NCI-H2227 treated with DMSO at 0.1 percent for 48 hours (cell line): ENCODE results near the gene DPP10.

ENCODE experiments used
- DNase-seq: peaks from one replicate; lab custom pipeline; 2025; lab: John Stamatoyannopoulos, UW

Gene DPP10

DNA sequence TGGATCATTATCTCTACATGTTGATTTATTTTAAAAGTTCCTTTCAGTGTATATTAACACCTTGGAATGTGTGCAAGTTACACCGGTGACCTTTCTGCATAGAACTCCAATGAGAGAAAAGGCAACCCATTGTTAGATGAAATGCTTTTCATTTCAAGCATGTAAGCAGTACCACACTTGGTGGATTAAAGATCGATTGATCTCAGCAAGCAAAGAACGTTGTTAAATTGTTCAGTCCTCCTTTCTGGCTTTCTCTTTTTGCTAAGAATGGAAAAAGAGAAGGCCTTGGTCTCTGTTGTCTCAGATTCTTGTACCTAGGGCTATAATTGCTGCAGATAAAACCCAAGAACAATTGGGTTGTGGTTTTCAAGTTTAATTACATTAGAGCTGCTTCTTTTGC is 843.0 kb downstream of the DPP10 start:
- DNase-seq: no peak

GRCh38 chr2:115290478-115290877 is 848.0 kb downstream of the DPP10 start:
- no peak for DNase-seq

GRCh38 chr2:115292742-115293141 is 850.3 kb downstream of the DPP10 start:
- no peak for DNase-seq

DNA sequence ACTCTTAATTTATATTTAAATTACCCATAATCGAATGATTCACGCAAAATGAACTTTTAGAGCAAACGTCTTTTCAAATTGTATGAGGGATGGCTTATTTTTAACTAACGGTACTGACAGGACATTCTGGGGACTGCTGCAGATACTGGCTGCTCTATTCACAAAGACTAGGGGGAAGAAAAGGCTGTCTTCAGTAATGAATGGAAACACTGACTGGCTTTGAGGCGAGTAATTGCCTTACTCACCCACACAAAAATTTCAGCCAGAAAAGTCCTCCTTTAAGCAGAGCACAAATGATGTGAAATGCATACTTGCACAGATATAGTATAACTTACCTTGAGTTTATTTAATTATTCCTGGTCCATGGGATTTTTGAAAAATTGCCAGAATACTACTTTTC is 852.6 kb downstream of the DPP10 start:
- DNase-seq: no peak

DNA sequence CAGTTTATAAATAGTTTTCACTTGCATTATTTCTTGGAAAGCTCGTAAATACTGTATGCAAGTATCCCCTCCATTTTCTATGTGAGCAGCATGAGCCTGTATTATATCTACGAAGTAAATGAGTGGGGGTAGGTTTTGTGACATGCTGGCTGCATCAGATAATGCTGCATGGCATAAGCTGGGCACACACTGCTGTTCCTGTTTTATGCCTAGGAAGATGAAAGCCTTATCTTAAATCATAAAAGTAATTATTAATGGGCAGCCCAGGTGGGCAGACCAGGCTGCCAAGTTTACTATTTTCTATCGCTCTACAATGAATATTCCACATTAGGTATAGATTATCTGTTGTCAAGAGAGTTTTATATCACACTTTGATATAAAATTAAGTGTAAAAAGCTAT is 854.6 kb downstream of the DPP10 start:
- no peak for DNase-seq

- DNase-seq: no peak
These were observed 856.8 kb downstream of the DPP10 start for GRCh38 chr2:115299199-115299598.

DNA sequence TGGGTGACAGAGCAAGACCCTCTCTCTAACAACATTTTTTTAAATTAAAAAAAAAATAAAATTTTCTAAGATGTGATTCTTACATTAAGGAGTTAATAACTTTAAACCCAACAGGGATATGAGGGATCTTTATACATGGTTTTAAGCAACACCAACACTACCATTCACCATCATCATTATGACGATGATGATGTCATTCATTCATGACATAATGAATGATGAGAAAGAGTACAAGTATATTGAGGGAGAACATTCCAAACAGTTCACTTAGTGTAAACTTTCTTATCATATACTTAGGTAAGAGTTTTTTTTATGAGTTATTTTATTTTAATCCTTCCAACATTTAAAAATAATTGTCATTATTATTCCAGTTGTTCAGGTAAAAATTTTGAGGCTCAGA is 863.3 kb downstream of the DPP10 start:
- DNase-seq: no peak

- DNase-seq: no peak
These were observed 871.7 kb downstream of the DPP10 start for GRCh38 chr2:115314119-115314518.

DNA sequence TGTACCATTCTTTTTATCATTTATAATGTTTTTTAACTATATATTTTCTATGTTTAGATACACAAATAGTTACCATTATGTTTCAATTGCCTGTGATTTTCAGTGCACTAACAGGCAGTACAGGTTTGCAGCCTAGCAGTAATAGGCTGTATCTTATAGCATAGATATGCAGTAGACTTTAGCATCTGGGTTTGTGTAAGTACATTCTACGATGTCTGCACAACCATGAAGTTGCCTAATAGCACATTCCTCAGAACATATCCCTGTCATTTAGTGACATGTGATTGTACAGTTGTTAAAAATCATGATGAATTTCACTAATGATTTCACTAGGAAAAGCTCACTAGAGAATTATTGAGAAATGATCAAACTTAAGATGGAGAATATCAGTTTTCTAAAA is 884.6 kb downstream of the DPP10 start:
- DNase-seq: no peak

GRCh38 chr2:115359550-115359949 is 917.1 kb downstream of the DPP10 start:
- no peak for DNase-seq

DNA sequence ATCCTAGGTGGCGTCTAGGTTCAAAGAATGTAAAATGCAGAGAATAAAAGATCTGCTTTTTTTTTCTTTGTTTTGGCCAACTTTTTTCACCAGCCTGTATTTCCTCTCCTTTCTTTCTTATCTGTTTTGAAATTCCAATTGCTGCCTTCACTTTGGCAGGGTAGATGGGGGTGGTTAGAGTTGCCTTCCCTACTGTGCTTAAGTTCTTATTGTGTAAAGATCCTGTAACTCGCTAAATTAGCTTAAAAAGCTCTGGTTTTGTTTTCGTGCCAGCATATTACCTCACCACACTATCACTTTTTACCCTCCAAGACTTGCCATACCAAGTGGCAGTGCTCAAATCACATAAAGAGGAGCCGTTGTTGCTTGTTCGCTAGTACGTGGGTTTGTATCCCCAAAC is 921.7 kb downstream of the DPP10 start:
- no peak for DNase-seq

GRCh38 chr2:115369400-115369799 is 927.0 kb downstream of the DPP10 start:
- no peak for DNase-seq

- DNase-seq: no peak
These were observed 932.5 kb downstream of the DPP10 start for GRCh38 chr2:115374981-115375380.

DNA sequence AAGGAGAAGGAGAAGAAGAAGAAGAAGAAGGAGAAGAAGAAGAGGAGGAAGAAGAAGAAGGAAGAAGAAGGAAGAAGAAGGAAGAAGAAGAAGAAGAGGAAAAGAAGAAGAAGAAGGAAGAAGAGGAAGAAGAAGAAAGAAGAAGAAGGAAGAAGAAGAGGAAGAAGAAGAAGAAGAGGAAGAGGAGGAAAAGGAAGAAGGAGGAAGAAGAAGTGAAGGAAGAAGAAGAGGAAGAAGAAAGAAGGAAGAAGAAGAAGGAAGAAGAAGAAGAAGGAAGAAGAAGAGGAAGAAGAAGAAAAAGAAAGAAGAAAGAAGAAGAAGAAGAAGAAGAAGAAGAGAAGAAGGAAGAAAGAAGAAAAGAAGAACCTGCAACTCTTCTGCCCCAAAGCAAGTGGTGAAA is 942.0 kb downstream of the DPP10 start:
- no peak for DNase-seq

GRCh38 chr2:115386465-115386864 is 944.0 kb downstream of the DPP10 start:
- no peak for DNase-seq

GRCh38 chr2:115389024-115389423 is 946.6 kb downstream of the DPP10 start:
- no peak for DNase-seq

DNA sequence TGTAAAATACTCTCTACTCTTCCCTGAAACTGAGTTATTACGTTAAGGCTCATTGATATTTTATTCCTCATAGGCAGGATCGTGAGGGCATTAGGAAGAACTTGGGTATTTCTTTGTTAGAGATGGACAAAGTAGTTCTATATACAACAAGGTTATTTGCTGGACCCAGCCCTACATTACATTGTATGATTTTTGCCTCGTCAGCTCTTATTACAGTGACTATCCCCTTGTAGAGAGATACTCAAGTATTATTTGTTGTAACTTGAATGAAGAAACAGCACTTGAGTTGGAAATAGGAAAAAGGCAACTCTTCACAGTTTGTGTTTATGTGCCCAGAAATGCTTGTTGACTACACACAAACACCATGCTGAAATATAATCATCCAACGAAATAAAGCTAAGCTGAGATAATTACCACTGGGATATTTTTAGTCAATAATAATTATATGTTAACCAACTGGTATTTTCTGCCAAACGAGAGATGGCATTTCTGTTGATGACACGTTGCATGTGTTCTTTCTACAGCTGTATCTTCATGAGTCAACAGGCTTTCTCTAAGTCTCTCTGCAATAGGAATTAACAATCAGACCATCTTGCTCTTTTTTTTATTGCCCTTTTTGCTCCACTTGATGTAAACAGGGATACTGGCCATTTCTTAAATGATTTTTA is 947.6 kb downstream of the DPP10 start:
- no peak for DNase-seq

DNA sequence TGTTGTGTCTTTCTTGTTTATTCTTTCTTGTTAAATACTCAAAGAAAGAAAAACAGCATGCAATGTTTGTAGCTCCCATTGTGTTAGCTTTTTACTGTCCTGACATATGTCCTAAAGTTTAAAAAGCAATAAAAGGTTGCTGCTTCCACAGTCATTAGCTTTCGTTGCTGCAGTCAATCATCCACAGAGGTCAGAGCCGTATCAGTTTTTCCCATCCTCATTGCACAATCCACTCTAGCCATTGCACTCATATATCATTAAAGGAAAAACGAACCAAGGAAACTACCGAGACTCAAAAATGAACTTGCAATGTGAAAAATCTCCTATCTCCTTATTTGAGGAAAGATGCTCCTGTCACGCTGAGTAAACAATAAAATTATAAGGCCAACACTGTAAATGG is 954.1 kb downstream of the DPP10 start:
- DNase-seq: no peak

- DNase-seq: no peak
These were observed 958.5 kb downstream of the DPP10 start for GRCh38 chr2:115400940-115401339.

GRCh38 chr2:115412501-115412900 is 970.1 kb downstream of the DPP10 start:
- no peak for DNase-seq

- no peak for DNase-seq
These were observed 971.4 kb downstream of the DPP10 start for GRCh38 chr2:115413791-115414190.

GRCh38 chr2:115414466-115414865 is 972.0 kb downstream of the DPP10 start:
- DNase-seq: no peak

- DNase-seq: no peak
These were observed 979.7 kb downstream of the DPP10 start for GRCh38 chr2:115422004-115422634.

DNA sequence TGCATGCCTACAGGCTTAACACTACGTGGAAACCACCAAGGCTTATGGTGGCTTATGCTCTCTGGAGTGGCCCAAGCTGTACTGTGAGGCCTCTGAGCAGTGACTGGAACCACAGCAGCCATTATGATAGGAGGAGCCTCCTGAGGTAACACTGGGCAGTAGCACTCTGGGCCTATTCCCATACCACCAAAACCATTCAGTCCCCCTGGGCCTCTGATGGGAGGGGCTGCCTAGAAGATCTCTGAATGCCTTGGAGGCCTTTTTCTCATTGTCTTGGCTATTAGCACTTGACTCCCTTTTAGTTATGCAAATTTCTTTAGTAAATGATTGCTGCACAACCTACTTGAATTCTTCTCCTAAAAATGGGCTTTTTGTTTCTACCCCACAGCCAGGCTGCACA is 985.0 kb downstream of the DPP10 start:
- DNase-seq: no peak
